Ovary (tissue), 9 donors: ENCODE data around the gene OPRD1. TPM values are rescaled to one million over a fixed set of nuclear protein-coding genes. Genes with fewer than 3 reads are reported as not detected.

ENCODE experiments used
- DNase-seq, 5 donors: peaks; one replicate each; pipeline ENCODE4 v3.0.0-alpha.2; 2019 to 2020
- H3K27ac ChIP-seq, 2 donors: fragments of 200-600 bp; one replicate each; pipeline versions ENCODE4 v1.5.1 to v1.8.0; 2019 to 2022
- H3K27me3 ChIP-seq: fragments of 200-600 bp; one replicate; pipeline ENCODE4 v1.8.0; 2022
- H3K36me3 ChIP-seq: fragments of 200-600 bp; sonication (generic); one replicate; pipeline ENCODE4 v1.5.1; 2019
- H3K4me1 ChIP-seq: one replicate; pipeline ENCODE4 v1.8.1; 2013; ENCODE audit warnings: mild to moderate bottlenecking, moderate library complexity; ENCODE audit not compliant: insufficient read depth
- H3K4me3 ChIP-seq: fragments of 200-600 bp; sonication (generic); one replicate; pipeline ENCODE4 v1.5.1; 2017
- H3K9me3 ChIP-seq, 2 donors: fragments of 200-600 bp in 1 of 2; sonication (generic) in 1 of 2; one replicate each; pipeline versions ENCODE4 v1.5.1 to v1.8.1; 2013 to 2019; ENCODE audit warnings: mild to moderate bottlenecking in 1 of 2, moderate library complexity in 1 of 2
- CTCF ChIP-seq, 3 donors: fragments of 450-650 bp in 2 of 3; fragments of 200-600 bp in 1 of 3; IDR thresholded peaks; one replicate each; pipeline versions ENCODE4 v1.5.1 to v1.8.0; 2016 to 2022; ENCODE audit warnings: antibody characterized with exemption in 3 of 3, mild to moderate bottlenecking in 1 of 3
- EP300 ChIP-seq: sonication (generic); formaldehyde crosslinking; IDR thresholded peaks from one replicate; pipeline ENCODE4 v1.6.1; 2017; ENCODE audit warnings: antibody characterized with exemption
- POLR2A ChIP-seq: fragments of 450-650 bp; IDR thresholded peaks from one replicate; pipeline ENCODE4 v1.6.1; 2017; ENCODE audit warnings: antibody characterized with exemption, mild to moderate bottlenecking, moderate library complexity
- WGBS, 3 donors: extraction: QIAGEN DNeasy Blood & Tissue Kit in 1 of 3; methylation state at CpG; one replicate each; pipeline versions ENCODE4 v1.1.5 to v1.1.7; 2013 to 2017; 5-methylcytosine and 5-hydroxymethylcytosine counted together
- intact Hi-C, 4 donors: fragments of 100-400 bp; cut with DNase I; formaldehyde crosslinking; loops; one replicate each; pipeline versions ENCODE4 v1.11.0 to v1.15.1; 2022 to 2023
- polyA plus RNA-seq, 2 donors: library from polyadenylated mRNA; stranded (reverse); fragments of 200-250 nt in 1 of 2; fragments of 350-450 nt in 1 of 2; fragmentation: Illumina TruSeq in 1 of 2; extraction: RNeasy Lipid Tissue Mini Kit (QIAGEN cat#74804) in 1 of 2; gene quantifications; one replicate each; pipeline ENCODE4 v1.2.3, GENCODE V29; 2013 to 2014
- small RNA-seq: library from RNA; depleted of rRNA; stranded (forward); fragments of <200 nt; gene quantifications from one replicate; pipeline ENCODE3, GENCODE V24; 2016
- total RNA-seq, 7 donors: library from RNA; depleted of rRNA in 2 of 7; stranded (reverse); fragments of >200 nt in 2 of 7; fragmentation: NEBNext Ultra II Directional in 3 of 7; extraction: Animal tissue kit (Norgen Biotek cat#: 25700) in 3 of 7; gene quantifications; one replicate each; pipeline versions ENCODE4 v1.1.0 to v1.2.4, GENCODE V29; 2016 to 2023
- donor health status: DM: no; HTN: no; CAD: no; lungs with moderate emphysema.
- donor health status: DM: no; HTN: no; CAD: no.
- donor health status: Bipolar disorder and iron deficiency.
- donor health status: DM: yes; HTN: yes; CAD: no.
- donor health status: DM: no; HTN: no; CAD: no.
- donor health status: DM: yes; HTN: yes; CAD: no.

Gene OPRD1
- total and polyA plus RNA-seq, 9 donors: 0.02 TPM; not detected in 8

- peak; percentile 31 to 60 (median 35) for DNase-seq
Observed at GRCh38 chr1:28915031-28915895, 103.3 kb downstream of the OPRD1 start.

GRCh38 chr1:28917757-28918118, 105.8 kb downstream of the OPRD1 start:
- H3K36me3 ChIP-seq: no peaks in the 10 kb centered on the region
- intact Hi-C loops: no loop called here
- 78 to 87% (median 82%) methylated on average over 2 of the region's 2 CpGs for WGBS, 3 donors
- no peaks in the 10 kb centered on the region for H3K27me3 ChIP-seq
- no peak overlapping the region for H3K4me3 ChIP-seq
- H3K4me1 ChIP-seq: peaks cover 2% of the 10 kb centered on the region
- TF ChIP-seq POLR2A (no peak), EP300 (no peak), CTCF (IDR thresholded peaks at IDR 0.05) (no peak)
- DNase-seq: no peak
- H3K9me3 ChIP-seq: no peaks in the 10 kb centered on the region
- no peak overlapping the region for H3K27ac ChIP-seq

More at GRCh38 chr1:28915031-28915895, 103.3 kb downstream of the OPRD1 start:
- no peaks in the 10 kb centered on the region for H3K9me3 ChIP-seq
- no peaks in the 10 kb centered on the region for H3K36me3 ChIP-seq
- peak overlapping the region; percentile 67 for H3K4me3 ChIP-seq
- H3K4me1 ChIP-seq: peaks cover 2% of the 10 kb centered on the region
- TF ChIP-seq POLR2A (no peak), EP300 (no peak), CTCF (IDR thresholded peaks at IDR 0.05) (no peak)
- no peaks in the 10 kb centered on the region for H3K27me3 ChIP-seq
- peak overlapping the region in 1 of 2 donors; percentile 75 for H3K27ac ChIP-seq
- WGBS, 3 donors: 2% methylated on average over 32 of the region's 32 CpGs
- intact Hi-C loops: no loop called here

Small RNA genes within 50 kb of the gene (small RNA-seq; reads per million reads assigned to genes)
- not detected for gene RF00019

Other genes with a start within 250 kb of the OPRD1 start
- gene RAB42, start 219.9 kb upstream of the OPRD1 start, total RNA-seq: 1 to 10 TPM in 2 of 7 donors, under 1 TPM in 4, not detected in 1; 0.36 to 4.2 (median 0.89) TPM
- 1 to 10 TPM in 1 of 2 donors, under 1 TPM in 1; 0.82 to 1.3 TPM for gene RAB42, start 219.9 kb upstream of the OPRD1 start, polyA plus RNA-seq
- 10 to 100 TPM; 15.4 to 26.4 (median 18.4) TPM for gene TAF12, start 169.1 kb upstream of the OPRD1 start, total RNA-seq
- gene TAF12, start 169.1 kb upstream of the OPRD1 start, polyA plus RNA-seq: 10 to 100 TPM; 21.7 to 39.4 TPM
- gene RNU11, start 163.6 kb upstream of the OPRD1 start, total RNA-seq: not detected
- not detected for gene RNU11, start 163.6 kb upstream of the OPRD1 start, polyA plus RNA-seq
- 10 to 100 TPM in 5 of 7 donors, 1 to 10 TPM in 2; 6.3 to 18.3 (median 14.7) TPM for gene GMEB1, start 143.4 kb upstream of the OPRD1 start, total RNA-seq
- gene GMEB1, start 143.4 kb upstream of the OPRD1 start, polyA plus RNA-seq: 10 to 100 TPM in 1 of 2 donors, 1 to 10 TPM in 1; 6.8 to 13.2 TPM
- 10 to 100 TPM; 25.8 to 70.2 (median 54.8) TPM for gene YTHDF2, start 75.2 kb upstream of the OPRD1 start, total RNA-seq
- gene YTHDF2, start 75.2 kb upstream of the OPRD1 start, polyA plus RNA-seq: 10 to 100 TPM; 31.2 to 58.5 TPM
- gene EPB41, start 102.4 kb downstream of the OPRD1 start, total RNA-seq: 10 to 100 TPM; 23.0 to 56.4 (median 31.8) TPM
- 10 to 100 TPM; 11.2 to 21.7 TPM for gene EPB41, start 102.4 kb downstream of the OPRD1 start, polyA plus RNA-seq